Measurements from ENCODE around the gene IL4I1.

The IL4I1 gene

GRCh38 chr19:49862391-49863253, 34.1 kb downstream of the IL4I1 start:
- no peak for DNase-seq (ENCODE audit: low read depth)

DNA sequence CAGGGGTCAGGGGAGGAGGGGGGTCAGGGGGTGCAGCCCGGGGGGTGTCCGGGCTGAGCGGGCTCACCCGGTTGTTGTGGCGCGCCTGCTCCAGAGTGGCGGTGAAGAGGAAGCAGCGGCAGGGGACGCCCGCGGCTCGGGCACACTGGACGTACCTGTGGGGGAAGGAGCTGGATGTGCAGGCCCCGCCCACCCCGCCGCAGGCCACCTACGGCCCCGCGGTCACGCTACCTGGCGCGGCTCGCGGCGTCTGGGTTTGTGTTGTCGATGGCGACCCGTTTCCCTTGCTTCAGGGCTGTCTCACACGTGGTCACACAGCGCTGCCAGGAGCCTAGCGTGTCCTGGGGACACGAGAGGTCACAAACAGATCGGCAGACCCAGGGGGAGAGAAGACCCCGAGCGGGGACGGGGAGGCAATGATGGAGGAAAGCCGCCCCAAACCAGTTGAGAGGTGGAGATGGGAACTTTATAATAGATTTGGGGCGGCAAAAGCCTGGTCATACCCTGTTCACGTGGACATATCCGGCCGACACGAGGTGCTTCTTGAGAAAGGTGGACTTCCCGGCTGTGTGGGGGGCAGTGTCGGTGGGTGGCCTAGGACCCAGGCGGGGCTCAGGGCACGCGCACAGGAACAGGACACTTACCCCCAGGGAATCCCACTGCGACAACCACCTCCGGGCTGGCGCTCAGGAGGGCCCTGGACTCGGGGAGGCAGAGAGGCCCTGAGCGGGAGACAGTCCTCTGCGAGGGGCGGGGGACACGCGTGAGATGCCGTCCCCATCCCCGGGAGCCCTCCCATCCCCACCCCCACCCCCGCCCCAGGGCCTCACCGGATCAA, 34.9 kb downstream of the IL4I1 start:
- DNase-seq (ENCODE audit: low read depth), result no peak

GRCh38 chr19:49861107-49861506, 35.6 kb downstream of the IL4I1 start:
- DNase-seq (ENCODE audit: low read depth), result no peak

GRCh38 chr19:49860336-49861102, 36.2 kb downstream of the IL4I1 start:
- DNase-seq (ENCODE audit: low read depth), result no peak

DNA sequence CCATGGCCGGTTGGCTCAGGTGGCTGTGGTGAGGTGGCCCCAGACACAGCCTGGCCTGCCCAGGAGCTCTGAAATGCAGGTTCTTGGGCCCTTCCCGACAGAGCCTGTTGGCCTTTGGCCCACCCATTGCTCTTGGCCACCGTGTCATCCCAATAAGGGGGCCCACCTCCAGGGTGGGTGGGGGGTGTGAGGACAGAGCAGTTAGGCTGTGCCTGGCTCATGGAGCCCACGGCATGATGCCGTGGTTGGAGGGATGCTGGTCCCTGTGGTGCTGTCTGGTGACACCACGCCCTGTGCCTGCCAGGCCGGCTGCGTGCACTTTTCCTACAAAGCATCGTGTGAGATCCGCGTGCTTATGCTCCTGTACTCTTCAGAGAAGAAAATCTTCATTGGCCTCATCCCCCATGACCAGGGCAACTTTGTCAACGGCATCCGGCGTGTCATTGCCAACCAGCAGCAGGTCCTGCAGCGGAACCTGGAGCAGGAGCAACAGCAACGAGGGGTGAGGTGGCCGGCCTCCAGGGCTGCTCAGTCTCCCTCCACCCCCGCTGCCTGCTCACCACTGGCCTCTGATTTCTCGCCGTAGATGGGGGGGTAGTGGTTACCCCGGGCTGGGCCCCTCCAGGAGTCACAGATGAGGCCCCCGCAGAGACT, 36.9 kb downstream of the IL4I1 start:
- DNase-seq (ENCODE audit: low read depth), result no peak

- no peak for DNase-seq (ENCODE audit: low read depth)
Measured at GRCh38 chr19:49858088-49858985, 38.4 kb downstream of the IL4I1 start.

DNA sequence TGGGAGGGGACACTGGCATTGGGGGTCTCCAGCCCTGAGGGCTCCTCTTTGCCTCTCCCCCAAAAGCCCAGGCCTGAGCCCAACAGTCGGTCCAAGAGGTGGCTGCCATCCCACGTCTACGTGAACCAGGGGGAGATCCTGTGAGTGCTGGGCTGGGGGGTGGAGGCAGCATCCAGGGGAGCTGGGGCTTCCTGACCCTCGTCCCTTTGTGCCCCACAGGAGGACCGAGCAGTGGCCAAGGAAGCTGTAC, 38.9 kb downstream of the IL4I1 start:
- DNase-seq (ENCODE audit: low read depth), result no peak

DNA sequence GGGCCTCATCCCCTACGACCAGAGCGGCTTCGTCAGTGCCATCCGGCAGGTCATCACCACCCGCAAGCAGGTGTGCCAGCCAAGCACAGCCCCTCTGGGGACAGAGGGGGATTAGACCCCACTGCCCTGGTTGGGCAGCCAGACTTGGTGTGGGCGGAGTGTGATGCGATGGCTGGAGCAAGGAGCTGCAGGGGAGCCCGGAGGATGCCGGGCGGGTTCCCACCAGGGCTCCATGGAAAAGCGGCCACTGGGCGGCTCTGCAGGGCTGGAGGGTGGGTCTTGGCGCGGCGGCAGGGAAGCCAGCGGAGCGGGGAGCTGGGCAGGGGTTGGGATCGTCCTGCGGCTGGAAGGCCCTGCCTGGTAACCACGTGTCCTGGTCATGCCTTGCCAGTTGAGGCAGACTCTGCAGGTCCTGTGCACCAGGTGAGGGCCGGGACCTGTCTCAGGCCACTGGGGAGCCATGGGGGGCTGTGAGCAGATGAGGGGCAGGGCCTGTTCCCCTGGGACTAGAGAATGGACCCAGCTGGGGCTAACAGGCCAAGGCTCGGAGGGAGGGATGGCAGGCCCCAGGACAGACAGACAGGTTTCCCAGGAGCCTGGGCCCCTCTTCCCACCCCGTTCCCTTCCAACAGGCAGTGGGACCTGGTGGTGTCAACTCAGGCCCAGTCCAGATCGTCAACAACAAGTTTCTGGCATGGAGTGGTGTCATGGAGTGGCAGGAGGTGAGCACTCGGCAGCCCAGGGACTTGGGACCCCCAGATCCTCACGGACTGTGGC, 39.4 kb downstream of the IL4I1 start:
- no peak for DNase-seq (ENCODE audit: low read depth)

DNA sequence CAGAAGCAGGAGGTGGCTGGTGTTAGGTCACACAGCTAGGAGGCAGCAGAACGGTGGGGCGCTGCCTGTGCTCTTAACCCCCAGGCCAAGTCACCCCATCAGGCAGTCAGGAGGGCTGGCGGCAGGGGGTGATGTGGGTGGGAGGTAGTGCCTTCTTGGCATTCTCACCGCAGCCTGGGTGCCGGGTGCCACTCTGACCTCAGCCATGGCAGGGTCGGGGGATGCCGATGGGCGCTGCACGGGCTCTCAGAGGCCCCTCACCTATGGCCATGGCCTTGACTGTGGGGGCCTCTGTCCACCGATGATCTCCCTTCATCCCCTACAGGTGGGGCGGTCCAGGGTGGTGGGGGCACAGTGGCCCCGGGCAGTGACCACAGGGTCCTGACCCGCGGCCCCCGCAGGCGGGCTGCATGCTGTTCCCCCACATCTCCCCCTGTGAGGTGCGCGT, 40.1 kb downstream of the IL4I1 start:
- no peak for DNase-seq (ENCODE audit: low read depth)

DNA sequence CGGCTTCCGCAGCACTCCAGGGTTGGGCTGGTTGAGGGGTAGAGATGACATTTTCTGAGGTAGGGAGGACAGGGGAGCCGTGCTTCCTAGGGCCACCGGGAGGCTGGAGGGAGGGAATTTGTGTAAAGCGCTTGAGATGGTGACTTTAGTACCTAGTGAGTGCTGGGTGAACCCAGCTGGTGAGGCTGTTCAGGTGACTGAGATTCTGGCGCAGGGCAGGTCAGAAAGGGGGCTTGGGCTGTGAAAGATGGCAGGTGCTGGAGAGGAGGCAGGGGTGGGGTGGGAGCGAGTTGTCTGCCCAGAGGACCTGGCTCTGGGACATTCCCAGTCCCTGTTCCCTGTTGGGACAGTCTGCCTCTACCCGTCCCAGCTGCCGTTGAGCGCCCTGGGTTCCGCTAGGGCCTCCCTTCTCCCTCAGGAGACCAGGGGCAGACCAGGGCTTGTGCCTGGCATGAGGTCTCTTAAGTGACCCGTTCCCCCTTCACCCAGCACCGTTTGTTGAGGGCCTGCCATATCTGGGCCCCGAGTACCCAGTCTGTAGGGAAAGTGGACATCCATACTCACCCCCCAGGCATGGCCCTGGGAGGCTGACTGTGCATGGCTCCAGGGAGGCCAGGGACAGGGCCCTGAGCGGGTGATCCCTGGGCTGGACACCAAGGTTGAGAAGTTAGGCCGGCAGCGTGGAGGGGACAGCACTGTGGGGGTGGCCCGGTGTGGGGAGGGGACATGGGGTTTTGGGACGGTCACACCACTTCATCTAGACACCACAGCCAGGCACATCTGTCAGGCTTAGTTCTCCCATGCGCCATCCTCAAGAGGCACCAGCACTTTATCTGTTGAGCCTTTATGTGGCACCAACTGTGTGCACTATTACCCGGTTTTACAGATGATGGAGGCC, 40.8 kb downstream of the IL4I1 start:
- DNase-seq (ENCODE audit: low read depth), result no peak

DNA sequence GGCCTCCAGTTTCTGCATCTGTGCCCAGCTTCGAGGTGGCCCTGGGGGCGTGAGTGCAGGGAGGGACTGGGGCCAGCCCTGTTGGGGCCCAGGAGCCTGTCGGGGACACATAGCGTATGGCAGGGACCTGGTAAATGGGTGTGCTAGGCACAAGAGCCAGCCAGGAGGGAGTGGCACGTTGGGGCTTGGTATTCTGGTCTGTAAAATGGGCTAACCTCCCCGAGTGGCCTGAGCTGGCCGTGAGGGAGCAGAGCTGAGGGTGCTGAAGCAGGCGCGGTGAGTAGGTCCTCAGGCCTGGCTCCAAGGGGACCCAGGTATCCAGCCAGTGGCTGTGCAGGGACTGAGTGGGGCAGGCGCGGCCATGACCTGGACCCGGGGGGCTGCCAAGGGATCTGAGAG, 41.4 kb downstream of the IL4I1 start:
- no peak for DNase-seq (ENCODE audit: low read depth)

GRCh38 chr19:49854378-49855263, 42.1 kb downstream of the IL4I1 start:
- DNase-seq (ENCODE audit: low read depth), result no peak

- no peak for DNase-seq (ENCODE audit: low read depth)
Measured at GRCh38 chr19:49853852-49854377, 42.8 kb downstream of the IL4I1 start.

- DNase-seq (ENCODE audit: low read depth), result no peak
Measured at GRCh38 chr19:49852631-49853126, 44.0 kb downstream of the IL4I1 start.

DNA sequence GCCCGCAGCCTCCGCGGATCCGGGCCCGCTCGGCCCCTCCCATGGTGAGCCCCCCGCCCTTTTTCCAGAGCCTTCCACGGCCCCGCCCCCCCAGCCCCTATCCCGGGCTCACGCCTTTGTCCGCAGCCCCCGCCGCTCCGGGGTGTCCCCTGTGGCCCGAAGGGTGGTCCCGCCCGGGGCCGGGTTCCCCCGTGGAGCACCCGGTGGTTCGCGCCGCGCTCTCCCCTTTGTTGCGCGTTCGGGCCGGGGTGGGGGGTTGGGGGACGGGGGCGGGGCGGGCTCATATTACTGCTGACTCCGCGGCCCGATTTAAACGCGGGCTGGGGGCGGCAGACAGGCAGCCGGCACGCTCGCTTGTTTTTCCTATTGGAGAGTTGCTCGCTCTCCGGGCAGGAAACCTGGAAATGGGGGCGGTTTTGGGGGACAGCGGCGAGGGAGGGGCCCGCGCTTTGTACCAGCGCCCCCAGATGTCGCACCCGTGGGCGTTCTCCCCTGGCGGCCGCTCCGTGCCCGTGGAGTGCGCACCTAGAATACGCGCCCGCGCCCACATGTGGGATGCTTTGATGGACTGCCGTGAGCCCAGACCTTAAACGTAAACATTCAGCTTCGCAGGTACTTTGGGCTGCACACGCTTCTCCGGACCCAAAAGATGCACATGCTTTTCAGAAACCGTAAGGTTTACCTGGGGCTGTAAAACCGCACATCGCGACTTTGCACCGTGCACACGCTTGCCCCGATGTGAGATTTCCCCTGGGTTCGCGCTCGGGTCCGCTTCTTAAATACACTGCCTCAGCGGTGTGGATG, 45.0 kb downstream of the IL4I1 start:
- no peak for DNase-seq (ENCODE audit: low read depth)

DNA sequence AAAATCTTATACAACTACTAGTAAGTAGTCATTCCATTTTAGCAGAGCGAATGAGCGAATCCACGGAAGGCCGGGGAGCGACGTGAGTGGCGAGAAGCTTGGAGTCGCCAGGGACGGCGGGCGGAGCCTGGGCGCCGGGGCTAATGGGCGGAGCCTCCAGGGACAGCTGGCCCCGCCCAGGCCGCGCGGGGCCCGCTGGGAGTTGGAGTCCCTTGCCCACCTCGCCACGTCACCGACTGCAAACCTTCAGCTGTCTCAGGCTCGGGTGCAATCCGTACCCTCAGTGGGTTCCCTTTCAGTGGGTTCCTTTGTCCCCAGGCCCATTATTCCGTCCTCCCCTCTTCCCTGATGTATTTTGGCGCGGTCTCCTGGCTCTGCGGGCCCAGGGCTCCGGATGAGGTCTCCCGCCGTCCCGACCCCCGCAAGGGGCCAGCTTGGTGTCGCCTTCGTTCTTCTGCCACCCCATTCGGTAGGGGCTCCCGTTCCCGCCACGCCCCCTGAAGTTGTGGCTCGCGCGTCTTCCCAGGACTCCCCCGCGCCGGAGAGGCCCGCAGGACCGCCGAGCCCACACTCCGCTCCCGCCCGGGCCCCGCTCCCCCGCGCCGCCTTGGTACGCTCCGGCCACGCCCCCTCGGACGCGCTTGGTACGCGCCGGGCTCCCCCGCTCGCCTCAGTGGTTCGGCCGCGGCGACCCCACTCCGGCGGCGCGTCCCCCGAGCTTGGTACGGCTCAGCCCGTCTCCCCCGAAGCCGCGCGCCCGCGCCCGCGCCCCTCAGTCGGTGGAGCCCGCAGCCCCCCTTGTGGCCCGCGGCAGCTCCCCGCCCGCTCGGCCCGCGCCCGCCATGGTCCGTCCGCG, 46.0 kb downstream of the IL4I1 start, which contains the start of gene PTOV1:
TSS of gene PTOV1 (plus strand) at position 673 of the 856 bp plus-strand sequence.
- DNase-seq (ENCODE audit: low read depth), result peak; percentile 90

Measured in stimulated activated CD8-positive, alpha-beta memory T cell treated with anti-CD3 and anti-CD28 coated beads, Interleukin-15, amount 100 ng/mL, for 24 hours (primary cell).